Sigmoid colon (tissue), 4 donors: ENCODE measurements around the gene SPACA6.

Source experiments
- CTCF ChIP-seq, 4 experiments: fragments of 450-650 bp in 3 of 4; fragments of 200-600 bp in 1 of 4; IDR thresholded peaks; one replicate each; pipeline ENCODE4 v1.5.1; 2016 to 2019; ENCODE audit warnings: antibody characterized with exemption in 4 of 4, mild to moderate bottlenecking in 3 of 4, moderate library complexity in 2 of 4
- EP300 ChIP-seq, 4 donors: sonication (generic); formaldehyde crosslinking; IDR thresholded peaks; one replicate each; pipeline ENCODE4 v1.6.1; 2017; ENCODE audit warnings: antibody characterized with exemption in 4 of 4

GRCh38 chr19:51735759-51736449 lies 42.8 kb downstream of the SPACA6 start:
- TF ChIP-seq EP300 (IDR thresholded peaks at IDR 0.05) (peak; percentile 37 to 87 (median 62)), CTCF (IDR thresholded peaks at IDR 0.05) (no peak)
